Measurements from ENCODE around the gene PTPRD.

Gene PTPRD

DNA sequence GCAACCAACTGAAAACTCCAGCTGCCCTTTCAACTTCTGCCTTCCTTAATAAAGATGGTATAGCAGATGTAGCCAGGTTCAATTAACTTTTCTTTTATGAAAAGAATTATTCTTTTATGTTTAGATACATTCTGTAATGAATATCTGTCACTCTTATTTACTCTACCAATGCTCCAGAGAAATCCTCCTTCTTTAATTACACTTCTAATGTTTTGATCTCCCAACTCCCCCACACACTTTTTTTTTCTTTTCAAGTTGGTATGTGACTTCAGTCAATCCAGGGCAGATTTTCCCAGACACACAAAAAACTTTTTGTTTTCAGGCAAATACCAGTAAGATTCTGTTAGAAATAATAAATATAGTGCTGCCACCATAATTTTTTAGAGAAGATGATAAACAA is 1813.2 kb downstream of the PTPRD start:
- no peak for DNase-seq

GRCh38 chr9:8799206-8799605 is 1813.6 kb downstream of the PTPRD start:
- DNase-seq: no peak

GRCh38 chr9:8784838-8785237 is 1828.0 kb downstream of the PTPRD start:
- DNase-seq: no peak

DNA sequence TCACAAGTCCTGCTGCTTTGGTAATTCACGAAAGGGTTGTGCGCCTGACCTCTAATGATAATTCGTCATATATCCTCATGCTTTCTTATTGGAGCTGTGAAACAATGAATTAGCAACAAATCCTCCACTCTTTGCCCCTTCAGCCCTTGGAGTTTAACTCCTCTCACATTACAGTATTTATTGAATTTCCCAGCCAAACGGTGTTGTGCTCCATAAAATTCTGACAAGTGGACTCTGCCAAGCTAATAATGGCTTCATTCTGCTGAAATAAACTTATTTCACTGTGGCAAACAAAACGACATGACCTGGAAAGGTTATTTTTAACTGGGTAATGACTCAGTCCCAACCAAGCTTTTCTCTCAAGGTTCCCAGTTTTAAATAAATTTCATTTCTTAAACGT is 1828.9 kb downstream of the PTPRD start:
- DNase-seq: no peak

DNA sequence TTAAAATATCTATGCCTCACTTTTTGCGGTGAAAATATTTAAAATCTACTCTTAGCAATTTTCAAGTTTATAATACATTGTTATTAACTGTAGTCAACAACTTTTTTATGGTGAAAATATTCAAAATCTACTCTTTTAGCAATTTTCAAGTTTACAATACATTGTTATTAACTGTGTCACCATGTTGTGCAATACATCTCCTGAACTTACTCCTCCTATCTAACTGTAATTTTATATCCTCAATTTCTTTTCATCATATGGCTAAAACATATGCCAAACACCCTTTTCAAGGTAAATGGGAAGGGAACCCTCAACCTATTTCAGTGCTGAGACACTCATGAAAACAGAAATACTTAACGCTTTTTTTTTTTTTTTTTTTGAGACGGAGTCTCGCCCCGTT is 1830.6 kb downstream of the PTPRD start:
- no peak for DNase-seq

- DNase-seq: no peak
Observed at GRCh38 chr9:8781458-8781857, 1831.3 kb downstream of the PTPRD start.

- DNase-seq: no peak
Observed at GRCh38 chr9:8780386-8780785, 1832.4 kb downstream of the PTPRD start.

DNA sequence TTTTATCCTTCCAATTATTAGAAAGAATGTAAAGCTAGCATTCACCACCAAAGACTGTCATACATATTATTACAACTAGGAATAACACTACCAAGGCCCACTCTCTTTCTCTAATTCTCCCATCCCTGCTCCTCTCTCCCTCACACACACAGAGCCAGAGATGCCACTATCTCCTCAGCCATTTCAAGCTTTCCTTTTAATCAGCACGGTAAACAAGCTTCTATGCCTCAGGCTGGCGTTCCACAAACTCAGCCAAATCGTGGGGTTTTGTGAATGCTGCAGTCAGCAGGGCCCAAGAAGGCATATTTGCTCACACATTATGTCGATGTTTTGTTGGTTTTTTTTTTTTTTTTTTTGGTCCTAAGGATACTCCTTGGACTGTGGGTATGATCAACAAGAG is 1833.3 kb downstream of the PTPRD start:
- DNase-seq: no peak

DNA sequence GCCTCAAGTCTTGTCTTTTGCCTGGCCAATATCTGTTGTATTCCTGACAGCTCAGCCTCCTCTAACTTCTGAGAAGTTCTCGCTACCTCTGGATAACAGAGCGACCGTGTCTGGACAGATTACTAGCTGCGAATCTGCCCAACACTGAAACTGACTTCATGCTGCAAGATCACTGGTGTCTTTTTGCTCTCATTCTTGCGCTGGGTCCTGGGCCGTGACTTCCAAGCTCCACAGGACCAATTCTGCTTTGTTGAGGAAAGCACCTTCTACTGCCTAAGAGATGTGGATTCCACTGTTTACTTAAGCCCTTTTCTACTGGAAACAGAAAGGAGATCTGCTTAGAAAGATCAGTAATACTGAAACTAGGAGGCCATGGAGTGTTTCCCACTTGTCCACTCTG is 1834.4 kb downstream of the PTPRD start:
- DNase-seq: no peak

DNA sequence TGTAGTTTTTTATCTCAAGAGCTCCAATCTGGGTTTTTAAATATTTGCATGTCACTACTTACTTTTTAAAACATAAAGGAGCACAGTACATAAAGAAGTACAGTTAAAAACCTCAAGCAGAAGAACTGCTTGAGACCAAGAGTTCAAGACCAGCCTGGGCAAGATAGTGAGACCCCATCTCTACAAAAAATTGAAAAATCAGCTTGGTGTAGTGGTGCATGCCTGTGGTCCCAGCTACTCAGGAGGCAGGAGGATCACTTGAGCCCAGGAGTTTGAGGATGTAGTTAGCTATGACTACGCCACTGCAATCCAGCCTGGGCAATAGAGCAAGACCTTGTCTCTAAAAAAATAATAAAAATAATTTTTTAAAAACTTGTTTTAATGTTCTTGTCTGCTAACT is 1840.5 kb downstream of the PTPRD start:
- no peak for DNase-seq

GRCh38 chr9:8769153-8769552 is 1843.6 kb downstream of the PTPRD start:
- no peak for DNase-seq

DNA sequence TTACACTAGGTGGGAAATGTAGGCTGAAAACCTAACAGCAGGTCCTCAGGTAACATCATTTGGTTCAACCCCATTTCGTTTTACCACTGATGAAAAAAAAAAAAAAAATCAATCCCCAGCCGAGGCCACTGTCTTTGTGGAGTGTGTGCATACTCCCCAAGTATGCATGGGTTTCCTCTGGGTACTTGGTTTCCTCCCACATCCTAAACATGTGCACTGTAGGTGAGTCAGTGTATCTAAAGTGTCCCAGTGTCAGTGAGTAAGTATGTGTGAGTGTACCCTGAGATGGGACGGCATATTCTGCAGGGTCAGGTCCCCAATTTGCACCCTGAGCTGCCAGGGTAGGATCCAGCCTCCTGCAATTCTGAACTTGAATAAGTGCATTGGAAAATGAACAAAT is 1846.7 kb downstream of the PTPRD start:
- no peak for DNase-seq

DNA sequence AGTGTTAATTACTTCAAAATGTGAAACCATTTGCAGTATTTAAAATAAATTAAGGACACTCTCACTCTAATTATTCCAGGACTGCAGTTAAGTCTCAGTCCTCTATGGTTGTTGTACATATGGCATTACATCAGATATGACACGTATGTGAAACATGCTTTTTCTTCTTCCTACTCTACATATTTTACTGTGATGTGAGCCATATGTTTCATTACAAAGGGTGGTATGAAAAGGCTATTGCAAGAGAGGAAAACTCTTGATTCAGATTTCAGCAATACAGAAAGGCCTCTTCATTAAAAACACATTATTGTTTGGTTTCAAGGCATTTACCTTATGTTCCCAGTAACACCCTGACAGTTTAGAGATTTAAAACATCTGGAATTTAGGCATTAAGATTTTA is 1848.8 kb downstream of the PTPRD start:
- DNase-seq: no peak

GRCh38 chr9:8762479-8763085 is 1850.2 kb downstream of the PTPRD start:
- no peak for DNase-seq

GRCh38 chr9:8760000-8760767 is 1852.6 kb downstream of the PTPRD start:
- DNase-seq: no peak

- no peak for DNase-seq
Observed at GRCh38 chr9:8757881-8758280, 1854.9 kb downstream of the PTPRD start.

DNA sequence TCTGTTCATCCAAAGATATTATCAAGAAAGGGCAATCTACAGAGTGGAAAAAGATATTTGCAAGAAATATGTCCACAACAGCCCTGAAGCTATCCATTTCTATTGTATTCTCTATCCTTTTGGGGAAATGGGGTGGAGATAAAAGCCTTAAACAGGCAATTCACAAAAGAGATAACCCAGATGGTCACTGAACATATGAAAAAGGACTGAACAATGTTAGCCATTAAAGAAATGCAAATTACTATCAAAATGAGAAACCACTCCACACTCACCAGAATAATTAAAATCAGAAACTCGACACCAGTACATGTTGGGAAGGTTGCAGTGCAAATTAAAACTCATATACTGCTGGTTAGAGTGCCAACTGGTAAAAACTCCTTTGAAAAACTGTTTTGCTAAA is 1858.1 kb downstream of the PTPRD start:
- no peak for DNase-seq

- no peak for DNase-seq
Observed at GRCh38 chr9:8751406-8751930, 1861.3 kb downstream of the PTPRD start.

GRCh38 chr9:8750639-8751051 is 1862.2 kb downstream of the PTPRD start:
- DNase-seq: no peak

GRCh38 chr9:8745347-8745746 is 1867.5 kb downstream of the PTPRD start:
- no peak for DNase-seq

DNA sequence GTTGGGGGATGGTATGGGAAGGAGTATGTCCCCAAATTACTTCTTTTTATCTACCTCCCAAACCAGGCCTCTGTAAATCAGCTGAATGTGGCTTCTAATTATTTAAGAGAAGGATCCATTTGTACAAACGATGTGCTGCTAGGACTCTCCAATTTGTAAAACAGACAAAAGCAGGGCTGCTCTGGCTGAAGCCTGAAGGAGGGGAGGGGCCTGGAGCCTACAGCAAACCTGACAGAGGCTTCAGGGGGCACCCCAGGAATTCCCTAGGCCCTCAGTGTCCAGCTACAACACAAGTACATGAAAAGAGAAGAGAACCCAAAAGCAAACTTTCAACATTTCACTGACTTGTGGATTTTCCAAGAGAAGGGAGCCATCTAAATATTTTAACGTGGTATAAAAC is 1873.9 kb downstream of the PTPRD start:
- no peak for DNase-seq

- no peak for DNase-seq
Observed at GRCh38 chr9:8736805-8737204, 1876.0 kb downstream of the PTPRD start.

DNA sequence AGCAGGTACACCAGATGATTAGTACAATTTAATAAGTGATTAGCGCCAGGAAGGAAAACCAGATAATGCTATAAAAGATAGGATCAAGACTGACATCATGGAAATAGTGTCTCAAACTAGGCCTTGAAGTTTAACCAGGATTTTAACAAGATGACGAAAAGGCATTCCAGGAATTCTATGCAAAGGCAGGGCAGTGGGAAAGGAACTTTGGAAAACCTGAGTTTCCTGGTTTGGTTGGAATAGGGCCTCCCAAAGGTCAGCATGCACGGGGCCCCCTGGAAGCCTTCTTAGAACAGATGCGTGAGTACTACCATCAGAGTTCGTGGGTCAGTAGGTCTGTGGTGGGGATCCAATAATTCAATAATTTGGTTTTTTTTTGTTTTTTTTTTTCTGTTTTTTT is 1878.0 kb downstream of the PTPRD start:
- no peak for DNase-seq

DNA sequence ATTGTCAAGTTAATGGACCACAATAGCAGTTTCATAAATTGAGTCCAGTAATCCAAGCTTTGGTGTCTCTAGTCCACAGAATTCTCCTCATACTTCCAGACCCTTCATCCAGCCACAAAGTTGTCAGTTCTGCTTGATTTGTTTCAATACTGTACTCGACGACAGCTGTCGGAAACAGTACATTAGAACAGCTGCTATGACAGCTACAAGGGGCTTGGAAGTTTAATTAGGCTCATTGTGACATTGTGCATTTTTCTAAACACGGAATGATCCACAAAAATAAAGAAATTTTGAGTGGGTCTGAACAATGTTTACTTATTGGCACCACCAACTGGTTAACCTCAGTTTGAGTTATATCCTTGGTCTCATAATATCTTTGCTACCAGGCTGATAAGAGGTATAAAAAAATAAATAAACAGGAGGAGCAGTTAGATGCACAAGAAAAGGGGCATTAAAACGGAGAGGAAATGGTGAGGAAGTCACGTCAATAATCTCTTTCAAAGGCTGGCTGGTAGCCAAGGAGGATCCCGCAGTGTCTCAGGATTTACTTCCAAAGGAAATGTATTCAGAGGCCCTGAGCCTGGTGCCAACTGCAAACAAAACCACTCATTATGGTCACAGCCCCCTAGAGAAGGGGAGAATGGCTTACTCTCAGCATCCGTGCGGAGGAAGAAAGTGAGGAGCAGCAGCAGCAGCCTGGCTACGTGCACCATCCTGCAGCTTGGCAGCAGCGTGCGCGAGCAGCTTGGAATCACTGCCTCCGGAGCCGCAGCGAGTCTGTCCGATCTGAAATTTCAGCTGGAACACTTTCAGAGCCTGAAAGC is 1879.5 kb downstream of the PTPRD start:
- DNase-seq: no peak

Data from stimulated activated CD4-positive, alpha-beta T cell treated with anti-CD3 and anti-CD28 coated beads, Interleukin-2, amount 100 ng/mL, for 24 hours (primary cell).